Measurements from ENCODE around the gene TMCO4.
"Not testable (repeated sequence)": the region's sequence is repeated elsewhere in the genome, so short reads cannot be mapped to it uniquely, and the experiment has no call there.

Gene TMCO4

DNA sequence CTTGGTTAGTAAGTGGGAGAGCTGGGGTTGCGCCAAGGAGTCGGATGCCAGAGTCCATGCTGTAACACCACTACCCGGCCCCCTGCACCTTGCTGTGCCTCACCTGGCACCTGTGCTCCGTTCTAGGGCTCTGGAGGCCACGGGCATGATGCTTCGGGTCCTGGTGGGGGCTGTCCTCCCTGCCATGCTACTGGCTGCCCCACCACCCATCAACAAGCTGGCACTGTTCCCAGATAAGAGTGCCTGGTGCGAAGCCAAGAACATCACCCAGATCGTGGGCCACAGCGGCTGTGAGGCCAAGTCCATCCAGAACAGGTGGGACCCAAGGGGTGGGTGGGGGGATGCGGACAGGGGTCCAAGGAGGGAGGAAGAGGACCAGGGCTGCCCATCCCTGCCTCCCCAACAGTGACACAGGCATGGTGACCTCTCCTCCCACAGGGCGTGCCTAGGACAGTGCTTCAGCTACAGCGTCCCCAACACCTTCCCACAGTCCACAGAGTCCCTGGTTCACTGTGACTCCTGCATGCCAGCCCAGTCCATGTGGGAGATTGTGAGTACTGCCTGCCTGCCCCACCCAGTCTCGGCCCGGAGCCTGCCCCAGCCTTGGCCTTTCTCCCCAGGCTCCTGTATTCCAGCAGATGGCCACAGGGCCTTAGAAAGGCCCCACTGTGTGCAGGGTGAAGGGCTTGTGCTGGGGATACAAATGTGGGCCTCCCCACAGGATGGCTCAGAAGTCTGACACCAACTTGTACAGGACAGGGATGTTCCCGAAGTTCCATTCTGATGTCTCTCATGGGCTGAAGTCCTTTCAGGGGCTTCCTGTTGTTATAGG is 144.6 kb downstream of the TMCO4 start:
- no peak for DNase-seq

DNA sequence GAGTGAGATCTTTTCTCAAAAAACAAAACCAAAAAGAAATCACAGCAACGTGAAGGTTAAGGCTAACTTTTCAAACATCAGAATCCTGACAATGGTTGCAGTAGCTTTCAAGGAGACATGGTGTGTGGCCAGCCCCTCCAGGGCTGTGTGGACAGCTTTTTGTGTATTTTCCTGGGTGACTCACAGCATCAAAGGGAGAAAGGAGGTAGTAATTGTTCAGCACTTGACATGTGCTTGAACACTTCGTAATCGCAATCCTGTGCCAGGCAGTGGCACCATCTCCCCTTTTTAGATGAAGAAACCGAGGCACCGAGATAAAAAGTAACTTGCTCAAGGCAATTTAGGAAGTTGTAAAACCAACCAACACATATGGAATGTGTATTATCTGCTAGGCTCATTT is 145.3 kb downstream of the TMCO4 start:
- no peak for DNase-seq

DNA sequence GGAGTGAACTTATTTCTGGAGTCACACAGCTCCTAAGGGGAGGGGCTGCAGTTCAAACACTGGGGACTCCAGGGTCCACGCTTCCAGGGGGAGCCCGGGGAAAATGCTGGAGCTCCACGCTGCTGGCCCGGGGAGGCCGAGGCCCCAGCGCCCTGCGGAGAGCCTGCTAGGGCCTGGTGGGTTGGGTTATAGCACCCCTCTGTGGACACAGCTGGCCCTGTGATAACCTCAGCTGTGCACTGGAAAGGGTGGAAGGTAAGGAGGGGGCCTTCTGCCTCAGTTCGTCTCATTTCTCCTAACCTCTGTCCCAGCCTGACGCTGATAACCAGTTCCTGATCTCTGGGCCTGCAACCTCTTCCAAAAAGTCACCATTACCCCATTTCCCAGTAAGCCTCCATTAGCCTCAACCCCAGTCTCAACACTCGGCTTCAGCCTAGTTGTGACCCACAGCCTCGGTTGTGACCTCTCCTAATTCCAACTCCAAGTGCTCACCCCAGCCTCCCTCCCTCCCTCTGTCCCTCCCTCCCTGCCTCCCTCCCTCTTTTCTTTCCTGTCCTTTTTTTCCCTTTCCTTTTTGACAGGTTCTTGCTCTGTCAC is 148.5 kb downstream of the TMCO4 start:
- DNase-seq, result peak in 12 of 14 donors; percentile 10 to 58 (median 32)

DNA sequence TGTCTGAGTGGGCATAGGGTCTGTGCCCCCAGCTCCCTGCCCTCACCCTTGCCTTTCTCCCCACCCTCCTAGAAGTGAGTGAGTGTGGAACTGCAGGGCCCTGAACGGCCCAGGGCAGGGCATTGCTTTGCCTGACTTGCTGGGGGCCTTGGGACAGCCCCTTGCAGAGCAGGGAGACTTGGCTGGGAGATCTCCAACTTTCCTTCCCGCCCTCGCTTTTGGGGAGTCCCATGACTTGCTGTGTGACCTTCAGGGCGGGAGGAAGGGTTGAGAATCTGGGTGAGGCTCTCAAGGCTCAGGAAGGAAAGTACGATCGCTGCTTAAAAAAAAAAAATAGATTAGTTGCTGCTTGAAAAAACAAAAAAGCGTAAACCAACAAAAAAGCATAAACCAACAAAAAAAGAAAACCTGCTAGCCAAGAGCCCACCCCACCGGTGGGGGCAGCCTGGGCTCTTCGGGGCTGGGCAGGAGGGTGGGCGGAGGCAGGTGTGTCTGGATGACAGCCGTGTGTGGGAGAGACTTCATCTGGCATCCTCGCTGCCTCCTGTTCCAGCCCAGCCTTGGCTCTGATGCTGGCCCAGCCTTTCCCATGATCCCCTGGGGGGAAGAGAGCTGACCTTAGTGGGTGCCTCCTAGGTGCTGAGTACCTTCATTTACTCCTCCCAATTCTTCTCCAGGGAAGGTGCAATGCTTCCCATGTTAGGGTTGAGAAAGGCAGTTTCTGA is 149.1 kb downstream of the TMCO4 start:
- peak in 1 of 14 donors; percentile 27 for DNase-seq

DNA sequence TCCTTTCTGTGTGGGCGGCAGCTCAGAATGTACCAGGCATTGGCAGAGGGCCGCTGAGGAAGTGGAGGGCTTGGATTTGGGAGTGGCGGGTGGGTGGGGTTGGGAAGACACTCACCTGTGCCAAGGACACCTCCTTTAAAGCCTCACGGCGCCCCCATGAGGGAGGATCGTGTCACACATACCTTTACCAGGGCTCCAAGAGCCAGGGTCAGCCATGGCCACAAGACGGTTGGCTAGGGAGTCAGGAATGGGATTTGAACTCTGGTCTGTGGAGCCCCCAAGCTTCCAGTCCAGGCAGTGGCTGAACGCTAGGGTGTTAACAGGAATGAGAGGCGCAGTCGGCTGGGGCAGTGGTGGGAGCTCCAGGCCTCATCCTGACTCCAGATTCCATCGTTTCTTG is 151.0 kb downstream of the TMCO4 start:
- DNase-seq, result no peak

DNA sequence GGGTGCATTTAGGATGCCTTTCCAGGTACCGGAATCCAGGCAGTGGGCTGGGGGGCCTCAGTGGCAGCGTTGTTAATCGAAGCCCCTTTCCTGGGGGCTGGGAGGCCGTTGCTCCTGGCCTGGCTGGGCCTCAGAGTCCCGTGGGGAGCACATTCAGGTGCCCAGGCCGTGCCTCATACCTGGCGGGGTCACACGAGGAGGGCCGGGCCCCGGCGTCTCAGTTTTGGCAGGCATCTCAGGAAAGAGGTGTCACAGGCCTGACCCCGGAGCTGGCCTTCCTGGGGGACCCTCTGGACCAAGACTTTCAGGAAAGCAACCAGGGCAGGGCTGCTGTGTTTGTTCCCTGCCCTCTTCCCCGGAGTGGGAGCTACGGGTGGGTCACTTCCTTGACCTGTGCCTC is 151.5 kb downstream of the TMCO4 start:
- no peak for DNase-seq

DNA sequence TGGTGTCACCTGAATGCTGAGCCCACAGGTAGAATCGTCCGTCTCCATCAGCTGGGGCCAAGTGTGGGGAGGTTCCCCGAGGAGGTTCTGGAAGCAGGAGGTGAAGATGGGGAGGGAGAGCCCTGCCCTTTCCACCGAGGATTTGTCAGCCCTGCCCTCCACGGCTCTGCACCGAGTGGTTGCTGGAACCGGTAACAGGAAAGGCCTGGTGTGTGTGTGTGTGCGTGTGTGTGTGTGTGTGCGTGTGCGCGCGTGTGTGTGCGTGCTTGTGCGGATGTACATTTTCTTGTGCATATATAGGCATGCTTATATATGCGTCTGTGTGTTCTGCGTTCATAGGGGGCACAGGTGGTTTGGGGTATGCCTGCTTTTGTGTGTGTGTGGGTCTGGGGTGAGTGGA is 152.1 kb downstream of the TMCO4 start:
- DNase-seq, result no peak

DNA sequence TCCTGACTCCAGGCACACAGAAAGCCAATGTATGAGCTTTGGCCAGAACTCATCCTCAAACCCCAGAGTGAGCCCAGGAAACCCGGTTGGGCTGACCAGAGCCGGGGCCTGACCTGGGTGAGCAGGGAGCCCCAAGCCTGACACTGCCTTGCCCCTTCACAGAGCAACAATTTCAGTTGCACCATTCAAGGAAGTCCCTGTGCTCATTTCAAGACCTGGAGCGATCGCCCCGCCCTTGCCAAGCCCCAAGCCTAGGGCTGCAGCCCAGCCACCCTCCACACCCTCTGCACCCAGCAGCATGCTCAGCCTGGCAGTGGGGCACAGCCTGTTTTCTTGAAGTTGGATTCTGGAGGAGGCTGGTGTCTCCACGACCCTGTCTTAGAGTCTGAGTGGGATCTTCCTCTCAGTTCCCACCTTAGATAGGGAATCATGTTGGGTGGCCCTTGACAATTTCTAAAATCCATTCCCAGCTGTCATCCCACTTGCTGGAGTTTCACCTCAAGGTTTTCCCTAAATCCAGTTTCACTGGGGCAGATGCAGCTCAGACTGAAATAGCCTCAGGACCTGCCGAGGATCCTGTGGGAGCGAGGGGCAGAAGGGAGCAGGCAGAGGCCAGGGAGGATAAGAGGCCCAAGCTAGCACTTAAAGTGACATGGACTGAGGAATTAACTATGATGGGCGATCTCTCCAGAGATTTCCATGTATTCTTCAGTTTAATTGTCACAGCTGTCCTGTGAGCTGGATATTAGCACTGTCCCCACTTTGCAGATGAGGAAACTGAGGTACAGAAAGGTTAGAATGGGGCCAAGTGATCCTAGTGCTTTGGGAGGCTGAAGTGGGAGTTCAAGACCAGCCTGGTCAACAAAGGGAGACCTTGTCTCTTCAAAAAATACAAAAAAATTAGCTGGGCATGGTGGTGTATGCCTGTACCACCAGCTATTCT is 153.1 kb downstream of the TMCO4 start:
- DNase-seq, result no peak

DNA sequence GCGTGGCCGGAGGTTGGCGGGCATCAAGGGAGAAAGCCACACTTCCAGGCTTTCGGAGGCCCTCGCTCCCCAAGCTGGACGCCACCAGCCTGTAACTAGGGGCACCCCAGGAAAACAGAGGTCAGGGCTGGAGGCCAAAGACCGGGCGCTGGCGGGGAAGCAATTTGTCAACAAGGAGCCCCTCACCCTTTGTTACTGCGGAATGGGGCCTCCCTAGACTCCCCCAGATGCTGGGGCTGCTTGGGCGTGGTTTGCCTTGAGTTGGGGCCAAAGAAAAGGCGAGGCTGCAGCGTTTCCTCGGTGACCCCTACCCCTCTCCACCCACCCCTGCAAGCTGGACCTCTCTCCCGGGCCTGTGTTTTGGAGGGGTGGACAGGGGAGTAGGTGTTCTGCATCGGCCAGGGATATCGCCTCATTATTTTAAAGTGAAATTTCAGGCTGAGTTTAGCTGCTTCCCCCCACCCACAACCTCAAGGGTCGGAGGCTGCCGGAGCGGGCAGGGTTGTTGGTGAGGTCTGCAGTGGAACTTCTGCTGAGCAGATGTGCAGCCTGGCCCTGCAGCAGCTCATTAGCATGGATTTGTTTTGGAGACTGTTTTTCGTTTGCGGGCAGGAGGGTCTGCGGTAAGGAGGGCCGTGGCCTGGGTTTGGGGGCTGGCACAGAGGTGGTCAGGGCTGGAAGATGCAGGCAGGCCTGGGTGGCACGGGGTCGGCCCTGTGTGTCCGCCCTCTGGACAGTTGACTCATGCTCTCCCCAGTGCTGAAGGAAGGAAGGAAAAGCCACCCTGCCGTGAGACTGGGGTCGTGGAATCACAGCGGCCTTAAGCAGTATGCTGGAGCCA is 154.1 kb downstream of the TMCO4 start:
- no peak for DNase-seq

DNA sequence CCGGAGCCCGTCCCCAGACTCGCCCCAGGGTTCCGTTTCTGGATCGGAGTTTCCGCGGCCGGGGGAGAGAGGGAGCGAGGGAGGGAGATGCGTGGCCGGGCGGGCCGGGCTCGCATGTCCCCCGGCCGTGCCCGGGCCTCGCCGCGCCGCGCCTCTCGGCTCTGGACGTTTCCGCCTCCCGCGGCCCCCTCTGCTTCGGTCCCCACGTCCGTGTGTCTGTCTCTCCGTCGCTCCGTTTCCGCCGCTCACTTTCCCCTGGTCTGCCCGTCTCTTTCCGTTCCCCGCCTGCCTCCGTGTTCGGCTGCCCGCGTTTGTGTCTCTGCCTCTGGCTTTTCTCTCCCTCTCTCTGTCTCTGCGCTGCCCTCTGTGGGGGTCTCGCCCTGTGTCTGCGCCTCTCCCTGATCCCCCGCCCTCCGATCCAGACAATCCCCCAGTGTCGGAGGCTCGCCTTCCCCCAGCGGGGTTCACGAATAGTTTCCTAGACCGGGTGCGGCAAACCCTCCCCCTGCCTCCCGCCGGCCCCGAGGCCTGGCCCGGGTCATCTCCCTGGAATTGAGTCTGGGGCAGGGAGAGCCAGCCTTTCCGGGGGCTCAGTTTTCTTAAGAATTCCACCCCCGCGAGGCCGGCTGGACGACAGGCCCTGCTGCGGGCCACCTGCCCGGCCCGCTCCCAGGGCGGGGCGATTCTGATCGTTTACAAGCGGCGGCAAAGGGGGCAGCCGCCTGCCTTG is 154.9 kb downstream of the TMCO4 start:
- DNase-seq, result peak in 4 of 14 donors; percentile 13 to 53 (median 18)

DNA sequence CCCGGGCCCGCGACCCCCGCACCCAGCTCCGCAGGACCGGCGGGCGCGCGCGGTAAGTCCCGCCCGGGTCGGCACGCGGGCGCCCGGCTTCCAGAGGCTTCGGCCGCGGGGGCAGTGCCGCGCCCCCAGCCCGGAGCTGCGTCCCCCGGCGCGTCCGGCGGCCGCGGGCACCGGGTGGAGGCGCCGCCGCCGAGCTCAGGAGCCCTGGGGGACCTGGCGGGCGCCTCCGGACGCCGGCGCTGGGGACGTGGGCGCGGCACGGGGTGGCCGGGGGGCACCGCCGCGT is 155.4 kb downstream of the TMCO4 start:
- DNase-seq, result no peak

DNA sequence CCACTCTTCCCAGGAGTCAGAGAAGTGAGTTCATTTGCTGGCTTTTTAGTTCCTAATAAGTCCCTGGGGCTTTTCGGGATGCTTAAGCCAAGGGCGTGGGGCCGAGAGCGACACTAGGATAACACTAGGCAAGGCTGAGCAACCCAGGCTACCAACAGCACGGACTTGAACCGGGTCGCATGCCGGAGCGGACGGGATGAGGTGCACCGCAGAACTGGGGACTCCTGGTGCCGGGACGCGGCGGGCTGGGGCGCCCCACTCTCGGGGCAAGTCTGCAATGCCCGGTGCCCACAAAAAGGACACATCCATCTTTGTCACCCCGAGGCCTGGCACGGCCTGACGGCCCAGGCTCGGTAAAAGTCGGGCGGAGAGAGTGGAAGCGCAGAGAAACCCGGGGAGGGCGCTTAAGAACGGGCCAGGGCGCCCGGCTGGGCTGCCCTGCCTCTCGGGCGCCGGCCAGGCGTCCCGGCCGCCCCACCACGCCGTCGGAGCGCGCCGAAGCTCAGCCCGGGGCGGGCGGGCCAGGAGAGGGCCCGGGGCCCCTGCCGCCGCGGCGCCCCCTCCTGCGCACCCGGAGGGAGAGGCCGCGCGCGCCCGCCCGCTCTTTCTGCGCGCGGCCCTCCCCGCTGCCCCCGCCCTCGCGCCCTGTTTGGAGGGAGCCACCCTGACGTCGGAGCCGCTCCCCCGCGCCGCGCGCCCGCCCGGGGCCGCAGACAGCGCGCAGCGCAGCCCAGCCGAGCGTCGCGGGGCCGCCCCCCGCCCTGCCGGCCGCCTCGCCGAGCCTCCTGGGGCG is 155.9 kb downstream of the TMCO4 start, which contains the start of gene NBL1:
Gene NBL1, plus strand, starts transcription at position 710 of the 793 bp plus-strand sequence. CDS start 10,720 bp downstream, outside the sequence.
- peak in 4 of 14 donors; percentile 9 to 65 (median 17) for DNase-seq

DNA sequence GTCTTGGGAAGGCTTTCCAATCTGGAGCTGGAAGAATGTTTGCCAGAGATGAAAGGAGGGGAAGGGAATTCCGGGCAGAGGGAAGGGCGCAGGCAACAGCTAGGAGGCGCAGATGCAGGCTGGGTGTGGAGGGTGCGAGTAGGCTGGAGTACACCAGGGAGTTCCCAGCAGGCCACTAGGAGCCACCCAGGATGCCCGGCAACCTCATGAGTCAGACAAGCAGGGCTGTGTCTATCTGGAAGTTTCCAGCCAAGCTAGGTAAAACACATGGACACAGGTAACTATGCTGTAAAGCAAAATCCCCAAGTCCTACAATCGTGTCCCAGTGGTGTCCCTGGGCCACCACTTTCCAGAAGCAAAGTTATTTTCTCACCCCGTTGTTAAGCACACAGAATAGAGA is 156.6 kb downstream of the TMCO4 start:
- DNase-seq, result no peak

DNA sequence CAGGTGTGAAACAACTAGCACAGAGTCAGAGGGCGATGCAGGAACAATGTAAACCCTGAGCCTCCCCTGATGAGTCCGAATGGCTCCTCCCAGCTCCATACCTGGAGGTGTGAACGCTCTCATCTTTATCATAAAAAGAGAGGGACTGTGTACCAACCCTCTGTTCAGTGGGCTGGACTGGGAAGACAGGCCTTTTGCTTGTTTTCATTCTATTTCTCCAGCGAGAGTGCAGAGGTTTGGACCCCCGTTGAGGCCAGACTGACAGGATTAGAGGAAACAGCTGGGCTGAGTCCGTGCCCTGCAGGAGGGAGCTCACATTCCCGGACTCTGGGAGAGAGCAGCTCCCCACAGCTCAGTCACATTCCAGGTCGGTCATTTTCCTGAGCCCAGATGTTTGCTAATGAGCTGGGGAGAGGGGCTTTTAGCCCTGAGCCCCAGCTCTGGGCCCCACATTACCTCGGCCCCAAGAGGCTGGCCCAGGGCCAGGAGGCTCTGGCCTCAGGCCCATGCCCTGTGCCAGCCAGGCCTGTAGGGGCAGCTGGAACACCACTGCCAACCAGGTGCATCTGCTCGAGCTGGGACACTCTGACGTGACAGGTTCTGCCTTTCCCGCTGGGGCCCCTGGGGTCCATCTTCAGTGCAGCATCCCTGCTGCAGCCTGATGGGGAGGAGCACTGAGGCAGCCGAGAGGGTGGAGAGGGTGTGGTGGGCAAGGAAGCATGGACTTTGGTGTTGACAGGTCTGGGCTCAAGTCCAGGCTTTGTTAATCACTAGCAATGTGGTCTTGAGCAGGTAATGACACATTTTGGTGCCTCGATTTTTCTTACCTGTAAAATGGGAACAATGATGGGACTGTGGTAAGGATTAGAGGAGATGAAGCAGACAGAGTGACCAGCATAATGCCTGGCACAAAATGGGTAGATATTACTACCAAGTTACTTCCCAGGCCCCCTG is 159.1 kb downstream of the TMCO4 start:
- DNase-seq, result no peak

DNA sequence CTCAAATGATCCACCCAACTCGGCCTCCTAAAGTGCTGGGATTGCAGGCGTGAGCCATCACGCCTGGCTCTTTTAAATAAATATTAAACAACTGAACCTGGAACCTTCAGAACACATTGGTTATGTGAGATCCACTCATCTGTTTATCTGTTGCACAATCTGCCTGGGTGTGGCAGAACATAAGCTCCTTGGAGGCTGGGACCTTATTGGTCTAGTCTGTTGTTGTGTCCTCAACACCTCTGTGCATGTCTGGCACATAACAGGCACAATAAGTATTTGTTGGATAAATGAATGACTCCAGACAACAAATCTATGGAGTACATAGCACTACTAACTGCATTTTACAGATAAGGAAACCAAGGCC is 159.7 kb downstream of the TMCO4 start:
- no peak for DNase-seq

DNA sequence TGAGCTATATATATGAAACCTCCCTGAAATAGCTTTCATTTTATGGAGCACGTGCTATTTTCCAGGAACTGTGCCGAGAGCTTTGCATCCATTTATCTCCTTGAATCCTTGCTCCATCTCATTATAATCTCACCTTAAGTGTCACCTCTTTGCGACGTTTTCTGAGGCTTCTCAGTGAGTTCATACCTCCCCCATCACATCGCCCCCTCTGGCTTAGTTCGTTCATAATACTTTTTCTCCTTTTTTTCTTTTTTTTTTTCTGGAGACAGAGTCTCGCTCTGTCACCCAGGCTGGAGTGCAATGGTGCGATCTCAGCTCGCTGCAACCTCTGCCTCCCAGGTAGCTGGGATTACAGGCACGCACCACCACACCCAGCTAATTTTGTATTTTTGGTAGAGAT is 160.5 kb downstream of the TMCO4 start:
- not testable (repeated sequence) for DNase-seq

DNA sequence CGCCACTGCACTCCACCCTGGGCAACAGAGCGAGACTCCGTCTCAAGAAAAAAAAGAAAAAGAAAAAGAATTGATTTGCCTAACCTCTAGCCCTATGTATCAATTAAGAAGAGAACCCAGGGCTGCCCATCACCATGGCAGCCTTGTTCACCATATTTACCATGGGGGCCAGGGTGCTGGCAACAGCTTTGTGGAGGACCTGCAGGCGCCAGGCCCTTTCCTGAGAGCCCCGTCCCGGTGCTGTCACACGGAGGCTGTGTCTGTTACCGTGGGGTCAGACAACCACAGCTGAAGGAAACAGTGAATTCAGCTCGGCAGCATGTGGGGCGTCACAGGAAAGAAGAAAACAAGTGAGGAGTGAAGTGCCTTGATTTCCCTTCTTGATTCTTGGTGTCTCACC is 162.1 kb downstream of the TMCO4 start:
- DNase-seq, result no peak

DNA sequence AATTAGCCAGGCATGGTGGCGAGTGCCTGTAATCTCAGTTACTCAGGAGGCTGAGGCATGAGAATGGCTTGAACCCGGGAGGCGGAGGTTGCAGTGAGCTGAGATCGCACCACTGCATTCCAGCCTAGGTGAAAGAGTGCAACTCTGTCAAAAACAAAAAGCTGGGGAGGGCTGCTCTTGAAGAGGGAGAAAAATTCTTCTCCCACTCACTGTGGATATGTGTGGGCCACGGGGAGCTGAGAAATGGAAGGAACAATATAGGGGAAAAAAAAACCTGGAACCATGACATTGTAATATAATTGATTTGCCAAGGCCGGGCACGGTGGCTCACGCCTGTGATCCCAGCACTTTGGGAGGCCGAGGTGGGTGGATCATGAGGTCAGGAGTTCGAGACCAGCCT is 163.0 kb downstream of the TMCO4 start:
- not testable (repeated sequence) for DNase-seq

DNA sequence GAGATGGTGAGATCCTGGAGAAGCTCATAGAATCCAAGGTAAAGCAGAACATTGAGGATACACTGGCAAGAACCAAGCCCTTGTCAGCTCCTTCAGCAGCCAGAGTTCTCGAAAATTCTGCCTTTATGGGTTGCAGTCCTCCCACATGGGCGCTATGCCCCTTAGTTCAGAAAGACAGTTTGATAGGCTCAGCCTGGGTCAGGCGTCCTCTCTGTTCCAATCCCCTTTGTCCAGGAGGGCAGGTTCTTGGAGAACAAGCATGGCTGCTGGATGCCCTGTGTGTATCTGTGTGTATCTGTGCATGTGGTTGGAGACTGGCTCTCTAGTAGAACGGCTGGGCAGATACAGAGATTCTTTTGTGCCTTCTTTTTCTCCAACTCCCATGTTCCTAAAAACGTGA is 163.7 kb downstream of the TMCO4 start:
- no peak for DNase-seq
